Suprapubic skin (tissue), 3 donors: ENCODE results near the gene ZMIZ2.

Source experiments
- EP300 ChIP-seq: sonication (generic); formaldehyde crosslinking; IDR thresholded peaks from one replicate; pipeline ENCODE4 v1.6.1; 2017; ENCODE audit warnings: antibody characterized with exemption
- POLR2A ChIP-seq, 2 donors: fragments of 450-650 bp; IDR thresholded peaks; one replicate each; pipeline ENCODE4 v1.6.1; 2017; ENCODE audit warnings: antibody characterized with exemption in 2 of 2, mild to moderate bottlenecking in 2 of 2, moderate library complexity in 2 of 2
- TF ChIP-seq, protein P1 (sequence below), 2 donors: fragments of 200-600 bp in 1 of 2; fragments of 450-650 bp in 1 of 2; sonication (generic) in 1 of 2; IDR thresholded peaks; one replicate each; pipeline ENCODE4 v1.5.1; 2016 to 2019; ENCODE audit warnings: antibody characterized with exemption in 2 of 2, mild to moderate bottlenecking in 1 of 2, moderate library complexity in 1 of 2

DNA sequence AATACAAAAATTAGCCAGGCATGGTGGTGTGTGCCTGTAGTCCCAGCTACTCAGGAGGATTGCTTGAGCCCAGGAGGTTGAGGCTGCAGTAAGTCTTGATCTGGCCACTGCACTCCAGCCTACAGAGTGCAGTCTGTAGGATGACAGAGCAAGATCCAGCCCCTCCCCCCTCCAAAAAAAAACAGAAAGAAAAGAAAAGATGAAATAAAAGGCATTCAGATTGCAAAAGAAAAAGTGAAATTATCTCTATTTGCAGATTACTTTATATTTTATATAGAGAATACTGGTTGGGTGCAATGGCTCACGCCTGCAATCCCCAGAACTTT lies 20.7 kb upstream of the ZMIZ2 start:
- TF ChIP-seq, protein P1, sequence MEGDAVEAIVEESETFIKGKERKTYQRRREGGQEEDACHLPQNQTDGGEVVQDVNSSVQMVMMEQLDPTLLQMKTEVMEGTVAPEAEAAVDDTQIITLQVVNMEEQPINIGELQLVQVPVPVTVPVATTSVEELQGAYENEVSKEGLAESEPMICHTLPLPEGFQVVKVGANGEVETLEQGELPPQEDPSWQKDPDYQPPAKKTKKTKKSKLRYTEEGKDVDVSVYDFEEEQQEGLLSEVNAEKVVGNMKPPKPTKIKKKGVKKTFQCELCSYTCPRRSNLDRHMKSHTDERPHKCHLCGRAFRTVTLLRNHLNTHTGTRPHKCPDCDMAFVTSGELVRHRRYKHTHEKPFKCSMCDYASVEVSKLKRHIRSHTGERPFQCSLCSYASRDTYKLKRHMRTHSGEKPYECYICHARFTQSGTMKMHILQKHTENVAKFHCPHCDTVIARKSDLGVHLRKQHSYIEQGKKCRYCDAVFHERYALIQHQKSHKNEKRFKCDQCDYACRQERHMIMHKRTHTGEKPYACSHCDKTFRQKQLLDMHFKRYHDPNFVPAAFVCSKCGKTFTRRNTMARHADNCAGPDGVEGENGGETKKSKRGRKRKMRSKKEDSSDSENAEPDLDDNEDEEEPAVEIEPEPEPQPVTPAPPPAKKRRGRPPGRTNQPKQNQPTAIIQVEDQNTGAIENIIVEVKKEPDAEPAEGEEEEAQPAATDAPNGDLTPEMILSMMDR (IDR thresholded peaks at IDR 0.05), result no peak
- TF ChIP-seq POLR2A (IDR thresholded peaks at IDR 0.05), result no peak
- TF ChIP-seq EP300, result no peak
